ENCODE data around the gene KRTAP10-2.

GRCh38 chr21:44514218-44514520 lies 37.1 kb downstream of the KRTAP10-2 start:
- TF ChIP-seq, protein P1, sequence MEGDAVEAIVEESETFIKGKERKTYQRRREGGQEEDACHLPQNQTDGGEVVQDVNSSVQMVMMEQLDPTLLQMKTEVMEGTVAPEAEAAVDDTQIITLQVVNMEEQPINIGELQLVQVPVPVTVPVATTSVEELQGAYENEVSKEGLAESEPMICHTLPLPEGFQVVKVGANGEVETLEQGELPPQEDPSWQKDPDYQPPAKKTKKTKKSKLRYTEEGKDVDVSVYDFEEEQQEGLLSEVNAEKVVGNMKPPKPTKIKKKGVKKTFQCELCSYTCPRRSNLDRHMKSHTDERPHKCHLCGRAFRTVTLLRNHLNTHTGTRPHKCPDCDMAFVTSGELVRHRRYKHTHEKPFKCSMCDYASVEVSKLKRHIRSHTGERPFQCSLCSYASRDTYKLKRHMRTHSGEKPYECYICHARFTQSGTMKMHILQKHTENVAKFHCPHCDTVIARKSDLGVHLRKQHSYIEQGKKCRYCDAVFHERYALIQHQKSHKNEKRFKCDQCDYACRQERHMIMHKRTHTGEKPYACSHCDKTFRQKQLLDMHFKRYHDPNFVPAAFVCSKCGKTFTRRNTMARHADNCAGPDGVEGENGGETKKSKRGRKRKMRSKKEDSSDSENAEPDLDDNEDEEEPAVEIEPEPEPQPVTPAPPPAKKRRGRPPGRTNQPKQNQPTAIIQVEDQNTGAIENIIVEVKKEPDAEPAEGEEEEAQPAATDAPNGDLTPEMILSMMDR (IDR thresholded peaks at IDR 0.05; ENCODE audit: borderline replicate concordance, extremely low read depth, low read length, poor library complexity, severe bottlenecking) = no peak
- no peak for TF ChIP-seq EZH2 (IDR thresholded peaks at IDR 0.05; ENCODE audit: borderline replicate concordance, low read depth, low read length, severe bottlenecking)
